Astrocyte (in vitro differentiated cells and primary cell): ENCODE results near the gene FHAD1.

Experiments
- EZH2 ChIP-seq: IDR thresholded peaks from 2 replicates; pipeline ENCODE4 v1.6.1; 2012; ENCODE audit warnings: mild to moderate bottlenecking, low read length, inconsistent platforms; ENCODE audit not compliant: insufficient read depth
- TF ChIP-seq, protein P1 (sequence below): IDR thresholded peaks from 2 replicates; pipeline ENCODE4 v1.5.1; 2011; ENCODE audit warnings: low read depth, mild to moderate bottlenecking, inconsistent platforms, low read length, moderate library complexity; ENCODE audit not compliant: insufficient read depth

DNA sequence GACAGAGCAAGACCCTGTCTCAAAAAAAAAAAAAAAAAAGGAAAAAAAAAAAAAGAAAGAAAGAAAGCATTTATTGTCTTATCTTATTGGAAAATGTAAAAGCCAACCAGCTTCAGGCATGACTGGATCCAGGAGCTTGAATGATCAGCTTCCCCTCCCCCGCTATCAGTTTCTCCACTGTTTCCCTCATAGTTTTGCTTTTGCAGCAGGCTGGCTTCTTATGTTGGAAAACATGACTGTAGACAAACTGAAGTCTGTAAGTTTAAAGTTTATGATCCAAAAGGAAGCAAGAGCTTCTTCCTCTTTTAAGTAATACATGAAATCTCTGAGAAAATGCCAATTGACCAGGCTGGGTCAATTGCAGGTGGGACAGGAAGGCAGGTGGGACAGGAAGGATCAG lies 52.2 kb downstream of the FHAD1 start:
- TF ChIP-seq, protein P1, sequence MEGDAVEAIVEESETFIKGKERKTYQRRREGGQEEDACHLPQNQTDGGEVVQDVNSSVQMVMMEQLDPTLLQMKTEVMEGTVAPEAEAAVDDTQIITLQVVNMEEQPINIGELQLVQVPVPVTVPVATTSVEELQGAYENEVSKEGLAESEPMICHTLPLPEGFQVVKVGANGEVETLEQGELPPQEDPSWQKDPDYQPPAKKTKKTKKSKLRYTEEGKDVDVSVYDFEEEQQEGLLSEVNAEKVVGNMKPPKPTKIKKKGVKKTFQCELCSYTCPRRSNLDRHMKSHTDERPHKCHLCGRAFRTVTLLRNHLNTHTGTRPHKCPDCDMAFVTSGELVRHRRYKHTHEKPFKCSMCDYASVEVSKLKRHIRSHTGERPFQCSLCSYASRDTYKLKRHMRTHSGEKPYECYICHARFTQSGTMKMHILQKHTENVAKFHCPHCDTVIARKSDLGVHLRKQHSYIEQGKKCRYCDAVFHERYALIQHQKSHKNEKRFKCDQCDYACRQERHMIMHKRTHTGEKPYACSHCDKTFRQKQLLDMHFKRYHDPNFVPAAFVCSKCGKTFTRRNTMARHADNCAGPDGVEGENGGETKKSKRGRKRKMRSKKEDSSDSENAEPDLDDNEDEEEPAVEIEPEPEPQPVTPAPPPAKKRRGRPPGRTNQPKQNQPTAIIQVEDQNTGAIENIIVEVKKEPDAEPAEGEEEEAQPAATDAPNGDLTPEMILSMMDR: no peak
- no peak for TF ChIP-seq EZH2
